Tibial nerve (tissue), 4 donors: ENCODE data around the gene PLEKHA6.

Experiments used
- CTCF ChIP-seq, 5 experiments: fragments of 200-600 bp in 3 of 5; fragments of 450-650 bp in 2 of 5; sonication (generic) in 3 of 5; IDR thresholded peaks; one replicate each; pipeline ENCODE4 v1.5.1; 2016 to 2019; ENCODE audit warnings: antibody characterized with exemption in 5 of 5, mild to moderate bottlenecking in 3 of 5, moderate library complexity in 2 of 5
- EP300 ChIP-seq, 2 donors: sonication (generic); formaldehyde crosslinking; IDR thresholded peaks; one replicate each; pipeline ENCODE4 v1.6.1; 2017; ENCODE audit warnings: antibody characterized with exemption in 2 of 2, mild to moderate bottlenecking in 1 of 2
- POLR2A ChIP-seq, 2 donors: fragments of 450-650 bp; IDR thresholded peaks; one replicate each; pipeline ENCODE4 v1.6.1; 2017; ENCODE audit warnings: antibody characterized with exemption in 2 of 2, mild to moderate bottlenecking in 2 of 2, moderate library complexity in 2 of 2

GRCh38 chr1:204261266-204261665, 98.5 kb downstream of the PLEKHA6 start:
- TF ChIP-seq CTCF (IDR thresholded peaks at IDR 0.05) (no peak), POLR2A (IDR thresholded peaks at IDR 0.05) (no peak), EP300 (IDR thresholded peaks at IDR 0.05) (no peak)
